DMS 273 treated with DMSO at 0.1 percent for 48 hours (cell line): ENCODE results near the gene AATK.

ENCODE experiments used
- DNase-seq: peaks from one replicate; lab custom pipeline; 2025; lab: John Stamatoyannopoulos, UW

AATK gene

DNA sequence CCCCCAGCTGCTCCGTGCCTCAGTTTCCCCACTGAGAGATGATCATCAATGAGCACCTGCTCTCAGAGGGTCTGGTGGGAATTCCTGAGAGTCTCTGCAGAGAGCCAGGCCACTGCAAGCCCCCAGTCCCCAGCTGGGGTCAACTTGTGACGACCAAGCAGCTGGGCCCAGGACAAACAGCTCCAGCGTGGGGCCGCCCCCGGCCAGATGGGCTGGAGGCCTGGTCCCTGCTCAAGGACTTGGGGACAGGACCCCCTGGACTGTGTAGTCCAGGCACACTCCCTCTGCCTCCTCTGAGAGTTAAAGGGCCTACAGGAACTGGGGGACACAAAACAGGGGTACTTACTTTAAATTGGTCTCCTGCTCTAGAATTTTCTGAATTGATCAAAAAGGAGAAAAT lies 16.6 kb upstream of the AATK start:
- DNase-seq: no peak

DNA sequence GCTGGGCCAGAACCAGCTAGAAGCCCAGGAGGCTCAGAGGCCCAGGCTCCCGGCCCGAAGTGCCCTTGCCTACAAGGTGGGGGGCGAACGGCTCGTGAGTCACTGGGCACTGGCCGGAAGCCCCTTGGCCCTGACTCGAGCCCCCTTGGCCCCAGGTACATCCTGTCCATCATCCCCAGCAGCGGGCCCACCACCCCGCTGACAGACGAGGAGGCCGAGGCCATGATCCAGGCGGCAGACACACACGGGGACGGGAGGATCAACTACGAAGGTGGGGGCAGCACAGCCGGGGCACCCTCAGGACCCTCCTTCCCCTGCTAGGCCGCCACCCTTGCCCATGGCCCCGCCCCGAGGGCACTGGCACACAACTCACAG lies 15.8 kb upstream of the AATK start:
- no peak for DNase-seq

- DNase-seq: no peak
These were observed 15.1 kb upstream of the AATK start for GRCh38 chr17:81180836-81181810.

- no peak for DNase-seq
These were observed 13.8 kb upstream of the AATK start for GRCh38 chr17:81179861-81180260.

DNA sequence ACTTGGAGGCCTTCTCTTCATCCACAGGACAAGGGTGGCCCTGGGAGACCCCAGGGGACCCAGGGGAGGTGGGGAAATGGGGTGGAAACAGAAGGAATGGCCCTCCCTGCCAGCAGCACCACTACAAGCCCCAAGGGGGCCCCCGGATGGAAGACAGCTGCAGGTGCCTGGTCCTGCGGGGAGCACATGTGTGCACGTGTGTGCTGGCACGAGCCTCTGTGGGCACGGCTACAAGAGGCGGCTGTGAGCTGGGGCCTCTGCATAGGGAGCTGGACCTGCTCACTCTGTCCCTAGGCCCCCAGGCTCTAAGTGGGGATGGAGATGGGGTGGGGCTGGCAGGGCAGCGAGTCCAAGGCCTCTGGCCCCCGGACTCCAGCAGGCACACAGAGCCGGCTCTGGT lies 13.2 kb upstream of the AATK start:
- DNase-seq: no peak

- no peak for DNase-seq
These were observed 12.4 kb upstream of the AATK start for GRCh38 chr17:81178136-81179091.

- DNase-seq: no peak
These were observed 10.6 kb upstream of the AATK start for GRCh38 chr17:81176666-81177065.

GRCh38 chr17:81173762-81174155 lies 7.7 kb upstream of the AATK start:
- no peak for DNase-seq

DNA sequence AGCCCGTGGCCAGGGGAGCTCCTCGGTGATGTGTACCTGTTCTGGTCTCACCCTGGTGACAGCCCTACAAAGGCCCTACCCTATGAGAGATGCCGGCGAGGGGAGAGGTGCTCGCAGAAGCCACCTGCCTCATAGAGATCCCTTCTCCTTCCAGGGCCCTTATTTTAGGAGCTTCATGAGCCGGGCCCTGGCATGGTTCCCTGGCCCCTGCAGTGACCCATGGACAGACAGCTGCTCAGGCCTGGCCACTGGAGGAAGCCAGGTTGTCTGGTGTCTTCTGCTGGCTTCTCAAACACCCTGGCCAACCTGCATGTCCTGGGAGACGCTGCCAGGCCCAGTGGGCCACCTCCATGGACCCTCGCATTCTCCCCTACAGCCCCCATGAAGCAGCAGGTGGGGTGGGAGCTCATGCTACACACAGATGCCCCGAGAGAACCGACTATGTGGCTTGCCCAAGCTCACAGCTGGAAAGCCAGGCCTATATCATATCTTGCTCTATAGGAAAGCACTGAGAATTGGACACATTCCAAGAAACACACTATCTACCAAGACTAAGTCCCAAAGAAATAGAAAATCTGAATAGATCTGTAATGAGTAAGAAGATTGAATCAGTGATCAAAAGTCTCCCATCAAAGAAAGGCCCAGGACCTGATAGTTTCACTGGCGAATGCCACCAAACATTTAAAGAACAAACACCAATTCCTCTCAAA lies 7.2 kb upstream of the AATK start:
- DNase-seq: no peak

- no peak for DNase-seq
These were observed 5.9 kb upstream of the AATK start for GRCh38 chr17:81171941-81172340.

DNA sequence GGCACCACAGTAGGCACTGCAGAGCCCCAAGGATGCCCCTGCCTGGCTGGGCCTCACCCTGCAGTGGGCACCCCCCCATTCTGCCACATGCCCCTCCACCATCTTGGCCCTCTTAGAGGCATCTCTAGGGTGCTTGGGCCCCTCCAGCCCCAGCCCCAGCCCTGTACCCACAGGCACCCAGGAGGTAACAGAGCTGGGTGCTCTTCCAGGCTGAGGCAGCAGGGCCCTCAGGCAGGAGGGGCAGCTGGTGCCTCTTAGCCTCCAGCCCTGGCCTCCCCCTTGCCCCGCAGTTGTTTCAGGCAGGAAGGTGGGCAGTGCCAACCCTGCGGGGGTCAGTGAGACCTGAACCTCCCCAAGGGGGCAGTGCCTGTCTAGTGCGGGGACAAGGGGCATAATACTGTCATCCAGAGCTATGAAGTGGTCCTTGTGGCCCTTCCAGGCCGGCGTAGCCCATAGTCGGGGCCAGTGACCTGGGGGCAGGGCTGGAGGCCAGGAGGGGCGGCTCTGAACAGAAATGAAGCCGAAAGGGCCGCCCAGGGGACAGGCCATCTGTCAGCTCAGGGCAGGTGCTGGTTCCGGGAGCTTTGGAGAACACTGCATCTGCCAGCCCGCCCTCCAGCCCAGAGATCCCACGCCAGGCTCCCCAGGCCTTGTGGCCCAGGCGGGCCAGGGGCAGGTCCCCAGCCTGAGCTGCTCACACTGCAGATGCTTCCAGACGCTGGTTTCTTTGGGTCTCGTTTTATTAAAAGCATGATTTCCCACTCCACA lies 4.9 kb upstream of the AATK start:
- DNase-seq: peak; percentile 50

- DNase-seq: no peak
These were observed 3.9 kb upstream of the AATK start for GRCh38 chr17:81169870-81170309.

DNA sequence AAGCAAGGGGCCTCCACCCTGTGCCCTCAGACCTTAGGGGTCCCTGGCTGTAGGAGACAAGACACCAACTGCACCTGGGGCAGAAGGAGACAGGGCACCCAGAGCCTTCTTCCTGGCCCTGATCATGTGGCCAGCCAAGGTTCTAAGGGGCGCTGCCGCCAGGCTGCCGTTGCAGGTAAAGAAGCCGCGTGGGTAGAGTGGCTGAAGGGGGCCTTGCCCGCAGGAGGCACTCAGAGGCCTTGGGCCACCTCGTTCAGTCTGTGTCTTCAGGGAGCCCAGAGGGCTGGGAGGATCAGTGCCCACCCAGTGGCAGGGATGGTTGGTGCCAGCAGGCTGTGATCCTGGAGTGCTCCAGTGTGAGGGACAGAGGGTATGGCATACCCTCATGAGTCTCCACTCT lies 1.6 kb upstream of the AATK start:
- DNase-seq: no peak

- DNase-seq: no peak
These were observed 1.1 kb upstream of the AATK start for GRCh38 chr17:81167194-81167524.

DNA sequence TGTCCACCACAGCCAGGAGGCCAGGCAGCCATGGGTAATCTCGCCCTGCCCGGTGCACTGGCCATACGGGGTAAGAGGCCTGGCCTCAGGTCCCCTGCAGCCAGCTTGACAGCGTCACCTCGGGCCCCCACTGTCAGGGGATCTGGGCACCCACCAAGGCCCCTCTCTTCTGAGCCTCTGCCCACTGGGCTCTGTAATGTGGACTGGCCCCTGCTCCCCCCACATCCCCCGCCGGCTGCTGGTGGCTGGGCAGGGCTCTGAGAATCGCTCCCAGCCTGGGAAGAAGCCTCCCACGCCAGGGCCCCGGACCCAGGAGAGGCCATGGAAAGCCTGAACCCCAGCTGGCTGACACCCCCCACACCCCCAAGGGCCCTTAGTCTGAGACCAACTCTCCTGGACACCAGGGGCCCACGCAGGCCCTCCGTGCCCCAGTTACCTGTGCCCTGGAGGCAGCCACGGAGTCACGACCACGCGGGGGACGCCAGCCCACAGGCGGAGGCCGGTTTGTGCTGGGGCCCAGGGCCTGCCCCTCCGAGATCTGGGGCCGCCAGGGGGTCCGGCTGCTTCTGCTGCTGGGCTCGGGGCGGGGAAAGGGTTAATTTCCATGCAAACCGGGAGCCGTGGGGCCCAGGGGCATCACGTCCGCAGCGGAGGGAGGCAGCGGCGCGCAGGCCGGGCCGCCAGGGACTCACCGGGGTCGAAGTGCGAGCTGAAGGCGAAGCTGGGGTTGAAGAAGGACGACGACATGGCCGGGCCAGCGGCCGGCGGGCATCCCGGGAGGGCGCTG lies 582 bp downstream of the AATK start, which contains the start of gene PVALEF:
Gene PVALEF (plus strand): TSS at position 262 of the 787 bp plus-strand sequence. CDS start 15,720 bp downstream, outside the sequence.
- DNase-seq: no peak

GRCh38 chr17:81164371-81165245 lies 1.4 kb downstream of the AATK start:
- peak; percentile 36 for DNase-seq

- no peak for DNase-seq
These were observed 2.2 kb downstream of the AATK start for GRCh38 chr17:81163703-81164370.

DNA sequence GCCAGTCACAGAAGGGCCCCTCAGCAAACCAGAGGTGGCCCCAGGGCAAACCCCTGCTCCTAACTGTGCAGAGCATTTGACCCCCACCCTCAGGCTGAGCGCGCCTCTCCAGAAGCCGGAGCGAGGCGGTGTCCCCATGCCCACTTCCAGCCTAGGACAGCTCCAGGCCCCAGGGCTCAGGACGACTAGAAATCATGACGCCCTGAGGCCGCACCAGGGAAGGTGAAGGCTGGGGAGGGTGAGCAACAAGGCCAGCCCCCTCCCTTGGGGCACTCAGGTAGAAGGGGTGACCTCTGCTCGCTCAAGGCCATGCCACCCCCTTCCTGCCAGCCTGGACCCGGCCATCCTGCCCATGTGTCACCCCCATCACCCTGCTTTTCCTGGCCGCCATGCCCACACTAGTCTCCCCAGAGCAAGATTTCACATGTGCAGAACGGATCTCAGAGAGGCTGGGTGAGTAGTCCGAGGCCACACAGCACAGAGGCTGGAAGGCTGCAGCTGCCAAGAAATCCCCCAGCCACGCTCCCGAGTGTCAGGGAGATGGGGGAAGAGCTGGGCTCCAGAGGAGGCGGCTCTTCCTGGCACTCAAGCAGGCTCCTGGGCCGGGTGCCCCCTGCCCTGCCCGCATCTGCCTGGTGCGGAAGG lies 2.8 kb downstream of the AATK start:
- DNase-seq: no peak
